Activated T-cell treated with anti-CD3 and anti-CD28 coated beads, Interleukin-2, amount 50 U/mL, for 1 hour (primary cell): Measurements from ENCODE around the gene DCLRE1B.

Experiments
- DNase-seq: peaks from one replicate; pipeline ENCODE4 v3.0.0-alpha.2; 2020

Gene DCLRE1B

DNA sequence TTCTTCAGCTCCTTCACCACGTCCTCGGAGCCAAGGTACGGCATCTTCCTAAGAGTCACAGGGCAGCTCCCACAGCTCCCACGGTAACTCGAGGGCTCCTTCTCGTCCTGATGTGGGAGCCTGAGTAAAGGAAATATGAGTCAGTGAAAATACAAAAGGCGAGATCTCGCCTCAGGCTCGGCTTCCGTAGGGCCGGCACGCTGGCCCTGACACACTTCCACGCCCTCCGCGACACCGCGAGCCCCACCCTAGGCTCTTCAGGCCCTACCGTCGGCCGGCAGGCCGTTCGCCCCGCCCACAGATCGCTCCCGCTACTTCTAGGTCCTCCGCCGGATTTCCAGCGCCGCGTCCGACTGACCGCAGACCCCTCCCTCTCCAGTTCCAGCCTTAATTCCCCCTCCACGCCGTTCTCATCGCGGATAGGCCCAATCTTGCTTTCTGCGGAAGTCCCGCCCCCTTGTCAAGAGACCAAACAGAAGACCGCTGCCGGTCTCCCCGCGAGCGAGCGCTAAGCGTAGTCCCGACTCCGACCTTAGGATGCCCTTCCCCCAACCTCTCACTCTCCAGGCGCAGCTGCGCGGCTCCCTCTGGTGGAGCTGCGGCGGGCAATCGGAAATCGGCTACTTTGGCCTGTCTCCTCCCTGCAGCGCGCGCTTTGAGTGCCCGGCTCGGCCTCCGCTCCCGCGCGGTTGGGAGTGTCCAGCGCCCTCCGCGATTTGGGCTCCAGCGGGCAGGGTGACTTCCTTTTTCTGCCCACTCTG lies at the start of gene DCLRE1B, which contains the start of gene AP4B1:
DCLRE1B (plus strand) TSS at position 653 of the 761 bp plus-strand sequence. CDS start 261 bp downstream, outside the sequence.
AP4B1 (minus strand) TSS at position 126 of the 761 bp plus-strand sequence; CDS start at position 44, 82 bp downstream.
- peak; percentile 90 for DNase-seq

DNA sequence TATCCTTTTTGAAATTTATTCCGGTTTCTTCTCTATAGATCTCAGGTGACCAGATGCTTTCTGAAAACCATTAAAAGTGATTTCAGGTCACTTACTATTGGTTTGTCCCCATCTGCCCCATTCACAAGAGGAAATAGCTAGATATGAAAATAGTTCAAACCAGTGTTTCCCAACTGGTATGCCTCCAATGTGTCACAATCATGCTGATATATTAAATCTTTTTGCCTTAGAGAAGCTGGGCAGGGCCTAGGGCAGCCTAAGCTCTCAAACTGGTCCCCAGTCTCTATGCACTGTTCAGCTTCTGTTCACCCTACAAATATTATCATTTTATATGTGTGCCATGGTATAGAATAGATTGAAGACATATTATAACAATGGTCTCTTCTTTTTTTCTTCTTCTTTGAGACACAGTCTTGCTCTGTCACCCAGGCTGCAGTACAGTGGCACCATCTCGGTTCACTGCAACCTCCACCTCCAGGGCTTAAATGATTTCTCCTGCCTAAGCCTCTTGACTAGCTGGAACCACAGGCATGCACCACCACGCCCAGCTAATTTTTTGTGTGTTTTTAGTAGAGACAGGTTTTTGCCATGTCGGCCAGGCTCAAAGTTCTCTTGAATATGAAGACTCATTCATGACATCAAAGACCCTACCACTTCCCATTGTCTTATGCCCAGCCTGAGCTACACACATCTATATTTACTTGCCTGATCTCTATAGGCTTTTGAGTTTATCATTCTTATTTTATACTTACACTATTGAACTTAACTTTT lies 49.3 kb upstream of the DCLRE1B start:
- DNase-seq, result no peak

DNA sequence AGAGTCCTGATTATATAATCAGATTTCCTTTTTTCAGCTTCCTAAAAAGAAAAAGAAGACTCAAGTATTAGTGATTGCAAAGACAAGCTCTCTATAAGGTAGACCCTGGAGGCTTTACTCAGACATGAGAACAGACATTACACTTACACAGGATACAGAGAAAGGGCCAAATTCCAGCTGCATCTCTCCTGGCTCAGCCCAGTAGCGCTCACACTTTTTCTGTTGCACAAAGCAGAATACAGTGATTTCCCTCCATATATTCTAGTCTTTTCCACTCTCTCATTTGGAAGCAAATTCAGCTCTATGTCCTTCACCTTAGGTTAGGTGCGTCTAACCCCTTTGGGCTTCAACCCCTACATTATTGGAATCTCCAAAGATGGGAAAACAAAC lies 48.7 kb upstream of the DCLRE1B start:
- DNase-seq, result no peak

DNA sequence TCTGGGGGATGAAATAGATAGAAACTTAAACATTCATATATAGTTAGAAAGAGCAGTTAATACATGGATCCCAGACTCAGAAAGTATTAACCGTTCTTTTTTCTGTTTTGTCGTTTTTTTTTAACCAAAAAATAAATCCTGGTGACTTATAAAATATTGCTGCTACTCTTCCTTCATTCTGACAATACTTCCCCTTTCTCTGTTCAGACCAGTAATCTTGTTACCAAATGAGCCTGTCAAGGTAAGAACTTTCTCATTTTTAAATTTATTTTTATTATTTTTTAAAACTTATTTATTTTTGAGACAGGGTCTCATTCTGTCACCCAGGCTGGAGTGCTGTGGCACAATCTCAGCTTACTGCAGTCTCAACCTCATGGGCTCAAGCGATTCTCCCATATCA lies 47.4 kb upstream of the DCLRE1B start:
- no peak for DNase-seq

DNA sequence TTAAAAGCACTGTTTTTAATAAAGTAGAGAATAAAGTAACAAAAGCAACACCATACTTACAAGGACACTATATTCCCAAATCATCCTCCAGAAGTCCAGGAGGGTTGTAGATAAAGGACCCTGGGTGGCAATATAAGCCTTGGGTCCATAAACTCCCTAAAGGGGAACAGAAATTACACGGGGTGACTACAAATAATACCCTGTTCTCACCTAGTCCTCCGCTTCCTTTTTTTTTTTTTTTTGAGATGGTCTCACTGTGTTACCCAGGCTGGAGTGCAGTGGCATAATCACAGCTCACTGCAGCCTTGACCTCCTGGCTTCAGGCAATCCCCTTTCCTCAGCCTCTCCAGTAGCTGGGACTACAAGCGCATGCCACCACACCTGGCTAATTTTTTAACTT lies 46.7 kb upstream of the DCLRE1B start:
- no peak for DNase-seq

DNA sequence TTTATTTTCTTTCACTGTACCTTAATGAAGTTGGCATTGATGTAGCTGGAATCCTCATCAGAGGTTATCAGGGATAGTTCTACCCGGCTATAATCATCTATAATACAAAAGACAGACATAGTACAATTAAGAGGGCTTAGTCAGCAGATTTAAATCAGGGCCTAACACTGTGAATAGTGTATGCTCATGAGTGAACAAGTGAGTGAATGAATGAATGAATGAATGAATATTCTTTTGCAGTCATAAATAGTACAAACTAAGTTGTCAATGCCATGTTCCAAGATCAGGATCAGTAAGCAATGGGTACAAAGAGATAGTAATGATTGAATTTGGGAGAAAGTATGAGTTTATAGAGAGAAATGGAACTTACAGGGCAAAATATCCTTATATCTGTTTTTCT lies 46.1 kb upstream of the DCLRE1B start:
- no peak for DNase-seq

DNA sequence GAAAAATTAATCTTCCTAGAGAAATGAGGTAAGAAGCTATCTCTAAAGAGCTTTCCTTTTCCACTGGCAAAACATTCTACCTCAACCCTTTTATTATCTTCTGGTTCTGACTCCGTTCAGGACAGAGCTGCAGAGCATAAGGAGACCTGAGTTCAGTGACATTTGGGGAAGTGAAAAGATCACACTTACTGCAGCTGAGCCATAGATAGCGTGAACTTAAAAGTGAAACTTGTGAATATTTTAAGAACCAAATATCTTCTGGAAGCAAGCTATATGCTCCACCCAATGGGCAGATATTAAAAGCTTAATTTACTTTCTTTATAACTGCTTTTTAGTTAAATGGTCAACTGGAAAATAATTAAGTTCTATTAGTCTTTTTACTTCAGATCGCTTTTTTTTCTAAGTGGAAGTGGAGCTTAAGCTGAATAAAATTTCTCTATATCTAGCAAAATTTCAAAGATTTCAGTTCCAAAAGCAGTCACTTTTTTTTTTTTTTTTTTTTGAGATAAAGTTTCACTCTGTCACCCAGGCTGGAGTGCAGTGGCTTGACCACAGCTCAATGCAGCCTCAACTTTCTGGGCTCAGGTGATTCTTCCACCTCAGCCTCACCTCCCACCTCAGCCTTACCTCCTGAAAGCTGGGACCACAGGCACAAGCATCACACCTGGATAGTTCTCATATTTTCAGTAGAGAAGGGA lies 45.5 kb upstream of the DCLRE1B start:
- DNase-seq, result no peak

- DNase-seq, result no peak
Measured at GRCh38 chr1:113860891-113861290, 44.2 kb upstream of the DCLRE1B start.

- DNase-seq, result no peak
Measured at GRCh38 chr1:113861641-113862040, 43.5 kb upstream of the DCLRE1B start.

DNA sequence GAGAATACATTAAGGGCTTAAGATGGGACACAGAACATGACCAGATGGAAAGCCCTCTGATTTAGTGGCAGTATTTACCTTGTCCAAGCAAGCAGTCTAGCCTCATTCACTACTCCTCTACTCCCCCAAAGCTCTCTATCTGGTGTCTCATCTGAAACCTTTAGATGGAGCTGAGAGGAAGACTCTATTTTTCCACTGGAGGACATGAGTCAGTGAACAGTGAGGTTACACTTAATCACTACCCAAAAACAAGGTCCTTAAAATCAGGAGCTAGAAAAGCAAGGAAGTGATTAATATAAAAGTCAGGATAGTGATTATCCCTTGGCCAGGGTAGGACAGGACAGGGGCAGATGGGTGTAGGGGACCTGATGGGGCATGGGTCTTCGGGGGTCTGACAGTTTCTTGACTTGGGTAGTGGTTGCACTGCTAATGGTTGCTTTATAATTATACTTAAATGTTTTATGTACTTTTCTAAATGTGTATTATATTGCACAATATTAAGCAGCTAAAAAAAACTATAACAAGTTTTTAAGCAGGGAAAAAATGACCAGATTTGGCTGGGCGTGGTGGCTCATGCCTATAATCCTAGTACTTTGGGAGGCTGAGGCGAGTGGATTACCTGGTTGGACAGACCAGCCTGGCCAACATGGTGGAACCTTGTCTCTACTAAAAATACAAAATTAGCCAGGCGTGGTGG lies 36.6 kb upstream of the DCLRE1B start:
- DNase-seq, result peak; percentile 39

GRCh38 chr1:113870778-113871177 lies 34.3 kb upstream of the DCLRE1B start:
- no peak for DNase-seq

- DNase-seq, result peak; percentile 74
Measured at GRCh38 chr1:113871597-113872113, 33.5 kb upstream of the DCLRE1B start, which contains the start of gene PTPN22. TSS of gene PTPN22 (minus strand) at chr1:113871712.

GRCh38 chr1:113872219-113872935 lies 32.7 kb upstream of the DCLRE1B start:
- DNase-seq, result no peak

GRCh38 chr1:113874012-113874879 lies 30.9 kb upstream of the DCLRE1B start:
- DNase-seq, result no peak

DNA sequence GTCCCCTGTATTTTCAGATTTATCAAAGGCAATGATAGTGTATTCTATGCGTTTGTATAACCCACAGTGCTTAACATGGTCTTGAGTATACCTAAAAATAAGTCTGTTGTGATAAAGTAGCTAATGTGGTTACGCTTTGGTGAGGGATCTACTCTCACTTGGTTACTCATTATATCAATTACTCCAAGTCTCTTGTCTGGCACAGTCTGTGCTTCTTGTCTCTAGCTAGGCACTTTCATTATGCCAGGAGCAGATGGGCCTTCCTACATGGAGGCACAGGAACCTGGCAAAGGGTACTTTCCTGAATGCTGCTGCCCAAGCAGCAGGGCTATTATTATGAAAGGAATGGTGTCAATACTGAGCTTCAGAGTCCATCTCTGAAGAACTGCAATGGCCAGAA lies 29.4 kb upstream of the DCLRE1B start:
- no peak for DNase-seq

DNA sequence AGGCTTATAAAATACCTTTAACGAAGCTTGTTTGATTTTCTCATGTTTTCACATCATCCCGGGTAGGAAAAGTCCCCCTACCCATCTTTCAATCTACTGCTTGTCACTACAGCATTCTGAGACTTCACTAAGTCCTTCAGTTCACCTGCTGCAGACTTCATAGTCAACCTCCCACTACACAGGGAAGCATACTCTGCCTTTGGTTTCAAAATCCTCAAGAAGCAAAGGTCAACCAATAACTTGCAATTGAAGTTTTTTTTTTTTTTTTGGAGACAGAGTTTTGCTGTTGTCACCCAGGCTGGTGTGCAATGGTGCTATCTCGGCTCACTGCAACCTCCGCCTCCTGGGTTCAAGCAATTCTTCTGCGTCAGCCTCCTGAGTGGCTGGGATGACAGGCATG lies 28.9 kb upstream of the DCLRE1B start:
- no peak for DNase-seq

DNA sequence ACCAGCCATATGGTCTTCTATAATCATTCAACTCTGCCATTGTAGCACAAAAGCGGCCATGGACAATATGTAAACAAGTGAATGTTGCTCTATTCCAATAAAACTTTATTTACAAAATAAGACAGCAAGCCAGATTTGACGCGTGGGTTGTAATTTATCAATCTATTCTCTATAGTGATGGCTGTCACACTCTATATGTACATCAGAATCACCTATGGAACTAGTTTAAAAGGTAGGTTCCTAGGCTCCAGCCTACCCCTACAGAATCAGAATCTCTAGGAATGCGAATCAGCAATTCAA lies 25.4 kb upstream of the DCLRE1B start:
- DNase-seq, result no peak

DNA sequence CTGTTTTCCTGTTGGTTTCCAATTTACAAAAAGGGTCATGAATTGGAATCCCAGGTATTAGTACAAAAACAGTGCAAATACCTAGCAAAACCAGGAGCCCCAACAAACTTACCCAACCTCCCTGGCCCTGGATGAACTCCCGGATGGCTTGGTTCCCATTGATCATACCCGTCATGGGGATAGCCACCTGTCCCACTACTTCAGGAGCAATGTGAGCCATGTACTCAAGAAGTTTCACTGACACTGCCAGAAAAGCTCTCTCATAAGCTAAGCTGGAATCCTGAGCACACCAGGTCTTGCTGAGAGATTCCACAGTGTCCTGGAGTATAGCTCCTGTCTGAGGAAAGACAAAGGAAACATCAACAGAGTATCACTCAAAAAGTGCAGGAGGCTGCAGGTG lies 23.5 kb upstream of the DCLRE1B start:
- no peak for DNase-seq

DNA sequence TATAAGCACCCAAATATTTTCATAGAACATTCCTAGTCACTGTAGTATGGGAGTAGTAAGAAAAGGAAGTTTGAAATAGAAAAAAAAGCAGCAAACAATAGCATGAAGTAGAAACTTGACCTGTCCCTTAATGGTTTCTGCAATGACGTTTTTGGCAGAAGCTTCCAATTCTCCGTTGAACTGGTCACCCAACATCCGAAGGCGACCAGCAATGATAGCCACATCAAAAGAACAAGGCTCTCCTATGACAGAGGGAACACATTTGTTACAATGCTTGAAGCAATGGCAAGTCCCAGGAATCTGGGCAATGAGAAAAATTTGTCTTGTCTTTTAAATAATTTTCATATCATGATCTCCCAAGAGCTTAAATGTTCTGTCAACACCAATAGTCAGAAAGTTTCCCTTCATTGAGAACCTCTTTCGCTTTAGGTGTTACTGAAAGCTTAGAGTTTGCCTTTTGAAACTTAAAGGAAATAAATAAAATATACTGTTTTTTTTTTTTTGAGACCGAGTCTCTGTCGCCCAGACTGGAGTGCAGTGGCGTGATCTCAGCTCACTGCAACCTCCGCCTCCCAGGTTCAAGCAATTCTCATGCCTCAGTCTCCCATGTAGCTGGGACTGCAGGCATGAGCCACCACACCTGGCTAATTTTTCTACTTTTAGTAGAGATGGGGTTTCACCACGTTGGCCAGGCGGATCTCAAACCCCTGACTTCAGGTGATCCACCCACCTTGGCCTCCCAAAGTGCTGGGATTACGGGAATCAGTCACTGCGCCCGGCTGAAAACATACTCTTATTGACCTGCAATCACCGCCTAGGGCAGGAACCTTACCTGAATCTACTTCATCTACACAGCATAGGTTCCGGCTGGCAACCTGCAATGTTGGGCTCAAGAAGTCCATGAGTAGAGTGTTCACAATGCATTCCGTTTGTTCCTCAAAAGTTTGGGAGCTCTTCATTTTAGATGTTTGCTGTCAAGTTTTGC lies 18.4 kb upstream of the DCLRE1B start:
- no peak for DNase-seq
